ENCODE measurements around the gene COL20A1.

DNA sequence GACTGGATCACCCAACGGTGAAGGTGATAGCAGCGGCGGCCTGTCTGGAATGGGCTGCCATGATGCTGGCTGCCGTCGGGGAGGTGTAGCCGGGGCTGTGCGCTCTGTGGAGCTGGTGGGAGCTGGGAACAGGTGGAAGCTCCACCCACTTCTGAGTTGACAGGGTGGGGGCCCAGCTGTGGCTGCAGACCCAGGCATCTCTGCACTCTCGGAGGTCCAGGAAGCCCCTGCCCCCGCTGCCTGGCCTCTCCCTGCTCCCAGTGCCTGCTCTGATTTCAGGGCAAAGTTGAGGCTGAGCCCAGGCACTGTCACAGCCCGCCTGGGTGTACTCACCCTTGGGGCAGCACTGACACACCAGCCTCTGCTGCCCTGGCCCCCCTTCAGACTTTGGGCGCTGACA lies 86.3 kb downstream of the COL20A1 start:
- no peak for TF ChIP-seq EZH2phosphoT487 (IDR thresholded peaks at IDR 0.05; ENCODE audit: insufficient read depth, low read depth)
- TF ChIP-seq EZH2 (IDR thresholded peaks at IDR 0.05; ENCODE audit: insufficient read depth, poor library complexity, severe bottlenecking): no peak
